IMR-90 (cell line): ENCODE results near the gene ZDHHC24. TPM values are rescaled to one million over a fixed set of nuclear protein-coding genes. Genes with fewer than 3 reads are reported as not detected.

ENCODE experiments used
- ATAC-seq: fragments of 200-7000 bp; cut with Tn5 transposase; 2 replicates; pipeline ENCODE4 v1.9.1; 2020; ENCODE audit warnings: low read depth, mild to moderate bottlenecking, moderate library complexity
- BruUV-seq: library from RNA; stranded (reverse); fragments of 400-500 nt; replicated peaks from 2 replicates; lab custom pipeline; 2021; lab: Mats Ljungman, UMichigan
- CTCF ChIA-PET: fragments of 300-600 bp; formaldehyde crosslinking; extraction: SDS; loops from one replicate; lab custom pipeline; 2021; ENCODE audit warnings: antibody characterized with exemption; lab: Yijun Ruan, JAX
- POLR2A ChIA-PET: fragments of 300-600 bp; sonication (Branson Sonifier 250); formaldehyde crosslinking; loops from one replicate; lab custom pipeline; 2022; ENCODE audit warnings: antibody characterized with exemption; ENCODE audit not compliant: unreplicated experiment; lab: Charles Lee
- DNase-seq: peaks from one replicate; pipeline ENCODE4 v3.0.0; 2013
- H2AFZ ChIP-seq: replicated peaks from 2 replicates; pipeline ENCODE3; 2013; ENCODE audit warnings: low read length, mild to moderate bottlenecking; ENCODE audit not compliant: poor library complexity
- H2AK5ac ChIP-seq: 2 replicates; pipeline ENCODE4 v1.6.1; 2013; ENCODE audit warnings: low read depth, low read length, inconsistent platforms
- H2AK9ac ChIP-seq: replicated peaks from 2 replicates; pipeline ENCODE3; 2013; ENCODE audit warnings: mild to moderate bottlenecking, low read depth, low read length, moderate library complexity; ENCODE audit not compliant: poor library complexity
- H2BK120ac ChIP-seq: 2 replicates; pipeline ENCODE4 v1.6.1; 2013; ENCODE audit warnings: low read depth, low read length, inconsistent platforms
- H2BK15ac ChIP-seq: 3 replicates; pipeline ENCODE4 v1.6.1; 2013; ENCODE audit warnings: low read depth, low read length, inconsistent platforms
- H2BK20ac ChIP-seq: 2 replicates; pipeline ENCODE4 v1.6.1; 2013; ENCODE audit warnings: low read depth, mild to moderate bottlenecking, inconsistent platforms, low read length, moderate library complexity
- H2BK5ac ChIP-seq: 2 replicates; pipeline ENCODE4 v1.6.1; 2013; ENCODE audit warnings: mild to moderate bottlenecking, low read depth, low read length, inconsistent platforms; ENCODE audit not compliant: poor library complexity, severe bottlenecking
- H3K14ac ChIP-seq: replicated peaks from 2 replicates; pipeline ENCODE4 v1.6.1; 2013; ENCODE audit warnings: low read depth, low read length, inconsistent platforms
- H3K18ac ChIP-seq: 2 replicates; pipeline ENCODE4 v1.6.1; 2013; ENCODE audit warnings: low read depth, low read length, control low read depth
- H3K23ac ChIP-seq: 2 replicates; pipeline ENCODE4 v1.6.1; 2013; ENCODE audit warnings: low read depth, low read length, inconsistent platforms
- H3K27ac ChIP-seq: 2 replicates; pipeline ENCODE4 v1.5.1; 2013; ENCODE audit warnings: mild to moderate bottlenecking, control low read depth, low read length; ENCODE audit not compliant: insufficient read depth
- H3K27me3 ChIP-seq: 2 replicates; pipeline ENCODE4 v1.6.1; 2013; ENCODE audit warnings: low read length; ENCODE audit not compliant: control insufficient read depth, insufficient read depth
- H3K36me3 ChIP-seq: 2 replicates; pipeline ENCODE4 v1.6.1; 2013; ENCODE audit warnings: low read length, mixed read lengths; ENCODE audit not compliant: control insufficient read depth, insufficient read depth
- H3K4ac ChIP-seq: 2 replicates; pipeline ENCODE4 v1.6.1; 2013; ENCODE audit warnings: low read depth, low read length, inconsistent platforms
- H3K4me1 ChIP-seq: 2 replicates; pipeline ENCODE4 v1.6.1; 2013; ENCODE audit warnings: low read length, mixed read lengths; ENCODE audit not compliant: control insufficient read depth, insufficient read depth
- H3K4me2 ChIP-seq: 2 replicates; pipeline ENCODE4 v1.6.1; 2013; ENCODE audit warnings: low read depth, mild to moderate bottlenecking, control low read depth, low read length, moderate library complexity
- H3K4me3 ChIP-seq: 2 replicates; pipeline ENCODE4 v1.5.1; 2013; ENCODE audit warnings: low read depth, mild to moderate bottlenecking, control low read depth, low read length, moderate library complexity; ENCODE audit not compliant: insufficient read depth
- H3K56ac ChIP-seq: 2 replicates; pipeline ENCODE4 v1.6.1; 2013; ENCODE audit warnings: low read length, inconsistent platforms; ENCODE audit not compliant: insufficient read depth; ENCODE audit errors: extremely low read depth
- H3K79me1 ChIP-seq, 2 experiments: 2 replicates each; pipeline ENCODE4 v1.6.1; 2013; ENCODE audit warnings: low read length in 2 of 2, inconsistent platforms in 1 of 2, low read depth in 1 of 2
- H3K9ac ChIP-seq: 2 replicates; pipeline ENCODE4 v1.6.1; 2013; ENCODE audit warnings: low read depth, low read length, control low read depth
- H3K9me1 ChIP-seq: 2 replicates; pipeline ENCODE4 v1.6.1; 2013; ENCODE audit warnings: low read length, inconsistent platforms; ENCODE audit not compliant: insufficient read depth
- H3K9me3 ChIP-seq: 2 replicates; pipeline ENCODE4 v1.6.1; 2013; ENCODE audit warnings: low read length; ENCODE audit not compliant: control insufficient read depth, insufficient read depth
- H4K20me1 ChIP-seq: 2 replicates; pipeline ENCODE4 v1.6.1; 2013; ENCODE audit warnings: low read length, inconsistent platforms; ENCODE audit not compliant: insufficient read depth
- H4K5ac ChIP-seq: 2 replicates; pipeline ENCODE4 v1.6.1; 2013; ENCODE audit warnings: mild to moderate bottlenecking, low read depth, low read length, control low read depth
- H4K8ac ChIP-seq, 2 experiments: 2 replicates each; pipeline ENCODE4 v1.6.1; 2013; ENCODE audit warnings: low read depth in 2 of 2, low read length in 2 of 2, control low read depth in 1 of 2, inconsistent platforms in 1 of 2
- H4K91ac ChIP-seq: 2 replicates; pipeline ENCODE4 v1.6.1; 2013; ENCODE audit warnings: low read depth, low read length, inconsistent platforms; ENCODE audit not compliant: insufficient read depth
- BHLHE40 ChIP-seq: fragments of 150-350 bp; IDR thresholded peaks from 2 replicates; pipeline ENCODE4 v1.6.1; 2016; ENCODE audit warnings: mild to moderate bottlenecking, low read depth, low read length
- CEBPB ChIP-seq: IDR thresholded peaks from 2 replicates; pipeline ENCODE4 v1.6.1; 2012; ENCODE audit warnings: low read depth, low read length, improper control_type of control experiment
- CHD1 ChIP-seq: IDR thresholded peaks from 2 replicates; pipeline ENCODE4 v1.6.1; 2012; ENCODE audit warnings: low read depth, low read length, improper control_type of control experiment
- CTCF ChIP-seq: conservative IDR thresholded peaks from 2 replicates; pipeline ENCODE4 v1.5.1; 2012; ENCODE audit warnings: mild to moderate bottlenecking, low read depth, low read length, improper control_type of control experiment
- ELK1 ChIP-seq: fragments of 150-350 bp; IDR thresholded peaks from 2 replicates; pipeline ENCODE4 v1.6.1; 2016; ENCODE audit warnings: low read depth, mild to moderate bottlenecking, low read length, moderate library complexity, borderline replicate concordance
- FOS ChIP-seq: fragments of 150-350 bp; IDR thresholded peaks from 2 replicates; pipeline ENCODE4 v1.6.1; 2016; ENCODE audit warnings: low read depth, low read length
- MAFK ChIP-seq: IDR thresholded peaks from 2 replicates; pipeline ENCODE4 v1.6.1; 2012; ENCODE audit warnings: low read depth, low read length, improper control_type of control experiment
- MAZ ChIP-seq: IDR thresholded peaks from 2 replicates; pipeline ENCODE4 v1.6.1; 2012; ENCODE audit warnings: low read depth, mild to moderate bottlenecking, low read length, improper control_type of control experiment, moderate library complexity, borderline replicate concordance
- MXI1 ChIP-seq: IDR thresholded peaks from 2 replicates; pipeline ENCODE4 v1.6.1; 2012; ENCODE audit warnings: low read depth, mild to moderate bottlenecking, low read length, moderate library complexity, borderline replicate concordance
- NFE2L2 ChIP-seq: fragments of 150-350 bp; IDR thresholded peaks from 2 replicates; pipeline ENCODE4 v1.6.1; 2016; ENCODE audit warnings: low read depth, mild to moderate bottlenecking, low read length
- RAD21 ChIP-seq: IDR thresholded peaks from 2 replicates; pipeline ENCODE4 v1.6.1; 2012; ENCODE audit warnings: low read length, improper control_type of control experiment
- RCOR1 ChIP-seq: IDR thresholded peaks from 2 replicates; pipeline ENCODE4 v1.6.1; 2012; ENCODE audit warnings: mild to moderate bottlenecking, low read length, improper control_type of control experiment; ENCODE audit not compliant: insufficient replicate concordance
- RFX5 ChIP-seq: IDR thresholded peaks from 2 replicates; pipeline ENCODE4 v1.8.0; 2012; ENCODE audit warnings: low read depth, mild to moderate bottlenecking, low read length, moderate library complexity
- USF2 ChIP-seq: fragments of 150-350 bp; IDR thresholded peaks from 2 replicates; pipeline ENCODE4 v1.6.1; 2017; ENCODE audit warnings: mild to moderate bottlenecking, antibody characterized with exemption, low read length, low read depth
- WGBS, 2 experiments: methylation state at CpG; one replicate each; pipeline versions ENCODE4 v1.1.5 to v1.1.7; 2013; ENCODE audit warnings: missing lambda C conversion rate in 2 of 2; ENCODE audit not compliant: insufficient read length in 1 of 2; ENCODE audit errors: extremely low coverage in 2 of 2; 5-methylcytosine and 5-hydroxymethylcytosine counted together
- dilution Hi-C: fragments of 300-500 bp; cut with HindIII; formaldehyde crosslinking; loops from one replicate; pipeline ENCODE4 v1.14.3; 2018; ENCODE audit warnings: low sequenced_read_pairs; ENCODE audit not compliant: unreplicated experiment
- in situ Hi-C: fragments of 300-500 bp; cut with MboI; formaldehyde crosslinking; loops from 3 replicates; pipeline ENCODE4 v1.14.3; 2019; ENCODE audit warnings: low sequenced_read_pairs, inconsistent platforms, mixed read lengths
- intact Hi-C: fragments of 100-400 bp; cut with micrococcal nuclease; formaldehyde crosslinking; loops from 2 replicates; pipeline ENCODE4 v1.10.0; 2022
- polyA plus RNA-seq, 3 experiments: library from polyadenylated mRNA; depleted of rRNA; stranded (reverse); fragments of >200 nt; gene quantifications; 2 replicates each; pipeline ENCODE4 v1.2.3, GENCODE V29; 2012; ENCODE audit warnings: low replicate concordance in 1 of 3
- total RNA-seq: library from RNA; depleted of rRNA; stranded (reverse); fragments of >200 nt; gene quantifications from 2 replicates; pipeline ENCODE4 v1.2.3, GENCODE V29; 2012

ZDHHC24 gene
- total and polyA plus RNA-seq, 2 of the 4 experiments (the other 2 are of a cell fraction): 3.2 to 10.9 TPM

GRCh38 chr11:66548774-66549630 is 3.2 kb upstream of the ZDHHC24 start:
- DNase-seq (no peak), ATAC-seq (no peak)
- no peak overlapping the region for H2AK5ac ChIP-seq
- intact Hi-C loops: no loop called here
- H2AK9ac ChIP-seq: no peak overlapping the region
- H3K9ac ChIP-seq: no peak overlapping the region
- H3K27ac ChIP-seq: no peak overlapping the region
- H2BK120ac ChIP-seq: no peak overlapping the region
- no peak overlapping the region for H2AFZ ChIP-seq
- POLR2A ChIA-PET: interaction anchor here (0.7 kb wide), 1 partner anchor 223 kb away, joined by 9 read pairs; no protein-coding TSS in a partner anchor
- peak overlapping the region; percentile 56; the same call in 1 of the 2 replicates for H3K23ac ChIP-seq
- no peaks in the 10 kb centered on the region for H3K9me3 ChIP-seq
- in situ Hi-C loops: no loop called here
- BruUV-seq: no TSS peak
- no peak overlapping the region for H2BK15ac ChIP-seq
- no peak overlapping the region for H3K4ac ChIP-seq
- no peaks in the 10 kb centered on the region for H3K36me3 ChIP-seq
- H3K79me1 ChIP-seq: peaks cover 1 to 13% of the 10 kb centered on the region in 2 experiments; a peak in 2 of 4 replicates
- CTCF ChIA-PET: interaction anchor here (0.6 kb wide), 1 partner anchor 125 kb away, joined by 3 read pairs; no protein-coding TSS in a partner anchor
- no peaks in the 10 kb centered on the region for H3K9me1 ChIP-seq
- H4K5ac ChIP-seq: no peak overlapping the region
- H3K4me2 ChIP-seq: no peak overlapping the region
- peaks cover 2% of the 10 kb centered on the region for H3K4me1 ChIP-seq
- H3K18ac ChIP-seq: no peak overlapping the region
- 24% methylated on average over 6 of the region's 16 CpGs; no CpG with 5 or more reads in 1 of the 2 experiments for WGBS, 2 experiments
- H2BK20ac ChIP-seq: no peak overlapping the region
- no peak overlapping the region for H3K14ac ChIP-seq
- no peak overlapping the region for H3K4me3 ChIP-seq
- no peak overlapping the region for H3K56ac ChIP-seq
- dilution Hi-C loops: no loop called here
- peaks cover 31% of the 10 kb centered on the region for H3K27me3 ChIP-seq
- no peak overlapping the region for H4K91ac ChIP-seq
- H2BK5ac ChIP-seq: no peak overlapping the region
- no peaks in the 10 kb centered on the region for H4K20me1 ChIP-seq
- no peak overlapping the region for H4K8ac ChIP-seq
- TF ChIP-seq USF2: no peak
- no peak for TF ChIP-seq MAFK
- TF ChIP-seq CTCF: no peak
- no peak for TF ChIP-seq NFE2L2
- no peak for TF ChIP-seq CHD1
- no peak for TF ChIP-seq RCOR1
- TF ChIP-seq CEBPB: no peak
- no peak for TF ChIP-seq MXI1
- no peak for TF ChIP-seq RAD21
- TF ChIP-seq BHLHE40: no peak
- TF ChIP-seq FOS: no peak
- TF ChIP-seq MAZ: no peak
- no peak for TF ChIP-seq RFX5
- no peak for TF ChIP-seq ELK1
